Psoas muscle (tissue), 8 donors: Measurements from ENCODE around the gene SIGLEC7. TPM values are rescaled to one million over a fixed set of nuclear protein-coding genes. Genes with fewer than 3 reads are reported as not detected.

Experiments used
- ATAC-seq, 4 donors: fragments of 200-7000 bp; cut with Tn5 transposase; one replicate each; pipeline ENCODE4 v1.9.1; 2020; ENCODE audit warnings: moderate library complexity in 3 of 4, mild to moderate bottlenecking in 2 of 4
- DNase-seq, 2 donors: peaks; one replicate each; pipeline ENCODE4 v3.0.0-alpha.2; 2020
- H3K27ac ChIP-seq: fragments of 200-600 bp; one replicate; pipeline ENCODE4 v1.8.0; 2022
- H3K27me3 ChIP-seq, 3 donors: fragments of 200-600 bp in 1 of 3; one replicate each; pipeline versions ENCODE4 v1.6.1 to v1.8.0; 2013 to 2022; ENCODE audit warnings: low read length in 2 of 3, mild to moderate bottlenecking in 2 of 3, moderate library complexity in 1 of 3; ENCODE audit not compliant: insufficient read depth in 3 of 3
- H3K36me3 ChIP-seq, 2 donors: fragments of 200-600 bp in 1 of 2; one replicate each; pipeline versions ENCODE4 v1.6.1 to v1.8.0; 2013 to 2022; ENCODE audit warnings: low read depth in 1 of 2, mild to moderate bottlenecking in 1 of 2, moderate library complexity in 1 of 2; ENCODE audit not compliant: insufficient read depth in 1 of 2
- H3K4me1 ChIP-seq: fragments of 200-600 bp; one replicate; pipeline ENCODE4 v1.8.0; 2022
- H3K4me3 ChIP-seq: fragments of 200-600 bp; one replicate; pipeline ENCODE4 v1.8.0; 2022; ENCODE audit warnings: mild to moderate bottlenecking
- H3K9me3 ChIP-seq: fragments of 200-600 bp; one replicate; pipeline ENCODE4 v1.8.0; 2022
- WGBS, 3 donors: extraction: QIAGEN DNeasy Blood & Tissue Kit; methylation state at CpG; one replicate each; pipeline versions ENCODE4 v1.1.6 to v1.1.7; 2013; 5-methylcytosine and 5-hydroxymethylcytosine counted together
- intact Hi-C, 2 donors: fragments of 100-400 bp; cut with DNase I; formaldehyde crosslinking; loops; one replicate each; pipeline versions ENCODE4 v1.11.0 to v1.14.2; 2022
- polyA plus RNA-seq, 3 donors: library from polyadenylated mRNA; stranded (reverse); fragments of 200-250 nt; gene quantifications; one replicate each; pipeline ENCODE4 v1.2.3, GENCODE V29; 2013
- total RNA-seq, 4 donors: library from RNA; stranded (reverse); fragmentation: NEBNext Ultra II Directional in 2 of 4; extraction: Animal tissue kit (Norgen Biotek cat#: 25700) in 2 of 4; gene quantifications; one replicate each; pipeline versions ENCODE4 v1.2.1 to v1.2.4, GENCODE V29; 2021 to 2023
- TF ChIP-seq, protein P1 (sequence below): fragments of 200-600 bp; IDR thresholded peaks from one replicate; pipeline ENCODE4 v1.8.0; 2022; ENCODE audit warnings: antibody characterized with exemption
- donor health status: healthy with polysubstance abuse.
- donor health status: DM: no; HTN: no; CAD: no; lungs with moderate emphysema.
- donor health status: Bipolar disorder and iron deficiency.
- donor health status: healthy.
- donor health status: DM: yes; HTN: yes; CAD: no.
- donor health status: DM: no; HTN: no; CAD: no.
- donor health status: DM: no; HTN: no; CAD: no.
- donor health status: DM: yes; HTN: yes; CAD: no.

Gene SIGLEC7
- total and polyA plus RNA-seq, 7 donors, result 0.08 to 0.82 (median 0.50) TPM; not detected in 1

DNA sequence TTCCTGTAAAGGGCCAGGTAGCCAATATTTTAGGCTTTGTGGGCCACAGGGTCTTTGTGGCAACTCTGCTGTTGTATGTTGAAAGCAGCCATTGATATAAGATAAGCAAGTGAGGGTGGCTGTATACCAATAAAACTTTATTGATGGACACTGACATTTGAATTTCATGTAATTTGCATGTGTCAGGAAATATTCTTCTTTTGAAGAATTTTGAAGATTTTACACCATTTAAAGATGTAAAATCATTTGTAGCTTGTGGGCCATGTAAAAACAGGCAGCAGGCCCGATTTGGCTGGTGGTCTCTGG is 31.5 kb upstream of the SIGLEC7 start:
- DNase-seq, result no peak
- TF ChIP-seq, protein P1, sequence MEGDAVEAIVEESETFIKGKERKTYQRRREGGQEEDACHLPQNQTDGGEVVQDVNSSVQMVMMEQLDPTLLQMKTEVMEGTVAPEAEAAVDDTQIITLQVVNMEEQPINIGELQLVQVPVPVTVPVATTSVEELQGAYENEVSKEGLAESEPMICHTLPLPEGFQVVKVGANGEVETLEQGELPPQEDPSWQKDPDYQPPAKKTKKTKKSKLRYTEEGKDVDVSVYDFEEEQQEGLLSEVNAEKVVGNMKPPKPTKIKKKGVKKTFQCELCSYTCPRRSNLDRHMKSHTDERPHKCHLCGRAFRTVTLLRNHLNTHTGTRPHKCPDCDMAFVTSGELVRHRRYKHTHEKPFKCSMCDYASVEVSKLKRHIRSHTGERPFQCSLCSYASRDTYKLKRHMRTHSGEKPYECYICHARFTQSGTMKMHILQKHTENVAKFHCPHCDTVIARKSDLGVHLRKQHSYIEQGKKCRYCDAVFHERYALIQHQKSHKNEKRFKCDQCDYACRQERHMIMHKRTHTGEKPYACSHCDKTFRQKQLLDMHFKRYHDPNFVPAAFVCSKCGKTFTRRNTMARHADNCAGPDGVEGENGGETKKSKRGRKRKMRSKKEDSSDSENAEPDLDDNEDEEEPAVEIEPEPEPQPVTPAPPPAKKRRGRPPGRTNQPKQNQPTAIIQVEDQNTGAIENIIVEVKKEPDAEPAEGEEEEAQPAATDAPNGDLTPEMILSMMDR, result no peak
- WGBS, 3 donors, result 55 to 65% (median 62%) methylated on average over 1 of the region's 1 CpG
- no peak overlapping the region for H3K4me3 ChIP-seq
- no peaks in the 10 kb centered on the region for H3K36me3 ChIP-seq
- no peaks in the 10 kb centered on the region for H3K9me3 ChIP-seq
- no peak overlapping the region for H3K27ac ChIP-seq
- no peak for ATAC-seq
- peaks cover 7% of the 10 kb centered on the region for H3K4me1 ChIP-seq
- intact Hi-C loops, result loop anchor here in 1 of 2 donors (5.0 kb wide), 1 partner anchor 482 kb away; no protein-coding TSS in a partner anchor
- H3K27me3 ChIP-seq, result peaks cover 0 to 12% (median 1%) of the 10 kb centered on the region in 3 donors

DNA sequence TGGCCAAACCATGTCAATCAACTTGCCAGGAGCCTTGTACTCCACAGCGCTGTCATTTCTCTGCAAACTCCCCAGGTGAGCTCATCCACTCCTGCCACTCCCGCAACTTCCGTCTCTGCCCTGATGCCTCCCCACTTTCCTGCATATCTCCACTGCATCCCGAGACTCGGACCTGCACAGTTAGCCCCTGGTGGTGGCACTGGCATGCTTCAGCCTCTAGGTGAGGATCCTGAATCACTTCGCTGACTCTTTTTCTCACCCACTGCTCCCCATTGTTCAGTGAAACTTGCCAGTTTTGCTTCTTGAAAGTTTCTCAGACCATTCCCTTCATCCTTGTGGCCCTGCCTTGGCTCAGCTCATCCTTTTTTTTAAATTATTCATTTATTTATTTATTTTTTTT is 30.5 kb upstream of the SIGLEC7 start:
- H3K9me3 ChIP-seq, result no peaks in the 10 kb centered on the region
- peaks cover 7% of the 10 kb centered on the region for H3K4me1 ChIP-seq
- no peak overlapping the region for H3K4me3 ChIP-seq
- DNase-seq (no peak), ATAC-seq (no peak)
- peaks cover 0 to 16% (median 1%) of the 10 kb centered on the region in 3 donors for H3K27me3 ChIP-seq
- intact Hi-C loops, result loop anchor here in 1 of 2 donors (5.0 kb wide), 1 partner anchor 481 kb away; no protein-coding TSS in a partner anchor
- WGBS, 3 donors, result 33 to 46% (median 39%) methylated on average over 6 of the region's 6 CpGs
- no peaks in the 10 kb centered on the region for H3K36me3 ChIP-seq
- H3K27ac ChIP-seq, result no peak overlapping the region
- TF ChIP-seq, protein P1, result no peak

DNA sequence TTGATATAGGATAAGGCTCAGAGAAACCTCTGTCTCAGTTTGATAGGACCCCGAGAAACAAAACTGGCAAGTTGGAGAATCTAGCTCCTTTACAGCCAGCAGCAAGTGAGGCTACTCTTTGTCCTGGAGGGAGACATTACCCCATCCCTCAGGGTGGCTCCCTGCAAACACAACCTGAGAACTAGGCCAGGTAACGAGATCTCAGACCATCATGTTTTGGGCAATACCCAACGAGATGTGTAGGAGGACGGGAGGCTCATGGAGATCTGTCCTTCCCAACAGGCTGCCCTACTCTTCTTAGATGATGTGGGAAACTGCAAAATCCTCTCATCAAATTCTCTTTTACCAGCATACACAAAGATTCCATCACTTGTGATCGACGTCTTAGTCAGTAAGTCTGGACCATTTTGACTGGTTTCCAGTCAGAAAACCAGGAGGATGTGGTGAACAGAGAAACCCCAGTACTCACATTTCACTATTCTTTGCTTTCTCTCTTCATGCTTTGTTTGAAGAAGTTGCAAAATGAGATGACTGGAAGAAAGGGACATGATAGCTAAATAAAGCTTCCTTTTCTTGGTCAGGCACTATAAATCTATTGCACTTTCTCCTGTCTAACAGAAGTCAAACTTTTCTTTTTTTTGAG is 27.9 kb upstream of the SIGLEC7 start:
- Histone ChIP-seq H3K36me3 (no peaks in the 10 kb centered on the region), H3K27me3 (peaks cover 0 to 19% (median 4%) of the 10 kb centered on the region in 3 donors), H3K4me3 (no peak overlapping the region), H3K4me1 (no peaks in the 10 kb centered on the region), H3K27ac (no peak overlapping the region), H3K9me3 (no peaks in the 10 kb centered on the region)
- DNase-seq (no peak), ATAC-seq (no peak)
- TF ChIP-seq, protein P1, result no peak
- intact Hi-C loops, result loop anchor here in 1 of 2 donors (5.0 kb wide), 1 partner anchor 478 kb away; no protein-coding TSS in a partner anchor
- WGBS, 3 donors, result 73 to 83% (median 78%) methylated on average over 6 of the region's 6 CpGs

DNA sequence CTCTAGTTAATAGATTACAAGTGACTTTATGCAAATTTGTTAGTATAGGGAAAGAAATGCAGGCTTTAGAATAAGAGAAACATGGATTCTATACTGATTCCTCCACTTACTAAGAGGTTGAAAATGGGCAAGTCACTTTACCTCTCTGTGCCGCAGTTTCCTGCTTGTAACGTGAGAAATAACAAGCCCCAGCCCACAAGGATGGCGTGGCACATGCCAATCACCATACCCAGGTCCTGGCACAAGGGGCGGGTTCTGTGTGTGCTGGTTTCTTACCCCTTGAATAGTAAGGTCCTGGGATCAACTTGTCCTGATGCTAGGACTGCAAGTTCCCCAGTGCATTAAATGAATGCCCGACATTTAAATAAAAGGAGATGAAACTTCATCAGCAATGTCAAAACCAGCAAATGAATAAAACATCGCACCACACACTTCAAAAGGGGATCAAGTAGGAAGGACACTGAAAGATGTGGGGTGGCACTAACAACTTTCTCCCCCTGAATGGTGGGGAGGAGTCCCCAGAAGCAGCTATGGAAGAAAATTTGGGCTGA is 25.3 kb upstream of the SIGLEC7 start:
- no peak for ATAC-seq
- no peak overlapping the region for H3K27ac ChIP-seq
- intact Hi-C loops, result no loop called here
- no peaks in the 10 kb centered on the region for H3K4me1 ChIP-seq
- DNase-seq, result no peak
- H3K36me3 ChIP-seq, result no peaks in the 10 kb centered on the region
- no peak overlapping the region for H3K4me3 ChIP-seq
- 68 to 69% (median 69%) methylated on average over 6 of the region's 6 CpGs for WGBS, 3 donors
- TF ChIP-seq, protein P1, result no peak
- H3K9me3 ChIP-seq, result no peaks in the 10 kb centered on the region
- H3K27me3 ChIP-seq, result peaks cover 0 to 19% (median 4%) of the 10 kb centered on the region in 3 donors
